Neuronal stem cell (in vitro differentiated cells): Measurements from ENCODE around the gene STX17.
A peak's percentile ranks its signal among the peaks of the same experiment; 100 is the strongest.

ENCODE experiments used
- DNase-seq: peaks from one replicate; pipeline ENCODE4 v3.0.0-alpha.2; 2013; ENCODE audit warnings: low spot score
- H2AFZ ChIP-seq: one replicate; pipeline ENCODE4 v1.6.1; 2013; ENCODE audit warnings: mild to moderate bottlenecking, low read length, inconsistent platforms
- H2AK5ac ChIP-seq: 2 replicates; pipeline ENCODE4 v1.6.1; 2013; ENCODE audit warnings: low read depth, mild to moderate bottlenecking, inconsistent platforms, low read length, moderate library complexity, mixed read lengths
- H2BK120ac ChIP-seq: 2 replicates; pipeline ENCODE4 v1.6.1; 2013; ENCODE audit warnings: low read depth, mild to moderate bottlenecking, inconsistent platforms, low read length, moderate library complexity, mixed read lengths
- H2BK12ac ChIP-seq: one replicate; pipeline ENCODE4 v1.6.1; 2013; ENCODE audit warnings: low read length, inconsistent platforms
- H2BK15ac ChIP-seq: 2 replicates; pipeline ENCODE4 v1.6.1; 2013; ENCODE audit warnings: mild to moderate bottlenecking, low read length, inconsistent platforms, mixed read lengths
- H2BK5ac ChIP-seq: one replicate; pipeline ENCODE4 v1.6.1; 2013; ENCODE audit warnings: inconsistent platforms, mild to moderate bottlenecking, low read length, moderate library complexity
- H3K14ac ChIP-seq: one replicate; pipeline ENCODE4 v1.6.1; 2013; ENCODE audit warnings: low read length, inconsistent platforms
- H3K18ac ChIP-seq: 2 replicates; pipeline ENCODE4 v1.6.1; 2013; ENCODE audit warnings: low read length, inconsistent platforms
- H3K23ac ChIP-seq: 2 replicates; pipeline ENCODE4 v1.6.1; 2013; ENCODE audit warnings: low read depth, mild to moderate bottlenecking, mixed read lengths, low read length, inconsistent platforms; ENCODE audit not compliant: poor library complexity
- H3K27ac ChIP-seq: replicated peaks from 3 replicates; pipeline ENCODE4 v1.5.1; 2013; ENCODE audit warnings: low read length, inconsistent platforms
- H3K27me3 ChIP-seq, 3 experiments: 2 replicates each; pipeline ENCODE4 v1.6.1; 2013; ENCODE audit warnings: low read length in 3 of 3, mild to moderate bottlenecking in 2 of 3, inconsistent platforms in 1 of 3, low read depth in 1 of 3, mixed read lengths in 1 of 3, moderate library complexity in 1 of 3; ENCODE audit not compliant: control insufficient read depth in 3 of 3, insufficient read depth in 3 of 3
- H3K36me3 ChIP-seq, 2 donors: replicated peaks in 1 of 2; 2 replicates each; pipeline ENCODE4 v1.6.1; 2013; ENCODE audit warnings: low read length in 2 of 2; ENCODE audit not compliant: control insufficient read depth in 2 of 2, insufficient read depth in 2 of 2
- H3K4ac ChIP-seq: 2 replicates; pipeline ENCODE4 v1.6.1; 2013; ENCODE audit warnings: inconsistent platforms, mild to moderate bottlenecking, low read length, moderate library complexity
- H3K4me1 ChIP-seq, 2 donors: 1 replicate in 1 of 2; 2 replicates in 1 of 2; pipeline ENCODE4 v1.6.1; 2013; ENCODE audit warnings: low read length in 2 of 2, low read depth in 1 of 2; ENCODE audit not compliant: control insufficient read depth in 2 of 2, insufficient read depth in 1 of 2
- H3K4me2 ChIP-seq: one replicate; pipeline ENCODE4 v1.6.1; 2013; ENCODE audit warnings: mild to moderate bottlenecking, low read length, inconsistent platforms; ENCODE audit not compliant: insufficient read depth, poor library complexity, severe bottlenecking
- H3K4me3 ChIP-seq, 2 donors: 2 replicates each; pipeline ENCODE4 v1.5.1; 2013; ENCODE audit warnings: low read length in 2 of 2, mild to moderate bottlenecking in 2 of 2, inconsistent platforms in 1 of 2, moderate library complexity in 1 of 2
- H3K79me1 ChIP-seq: one replicate; pipeline ENCODE4 v1.6.1; 2013; ENCODE audit warnings: low read depth, mild to moderate bottlenecking, inconsistent platforms, low read length, moderate library complexity
- H3K9ac ChIP-seq: one replicate; pipeline ENCODE4 v1.6.1; 2013; ENCODE audit warnings: mild to moderate bottlenecking, low read depth, low read length, inconsistent platforms; ENCODE audit not compliant: poor library complexity
- H3K9me3 ChIP-seq, 2 donors: replicated peaks in 1 of 2; 2 replicates each; pipeline versions ENCODE3 to v1.6.1; 2013; ENCODE audit warnings: low read length in 2 of 2, mild to moderate bottlenecking in 2 of 2, inconsistent platforms in 1 of 2, low read depth in 1 of 2, mixed read lengths in 1 of 2, moderate library complexity in 1 of 2; ENCODE audit not compliant: control insufficient read depth in 2 of 2, insufficient read depth in 1 of 2
- H4K8ac ChIP-seq: one replicate; pipeline ENCODE4 v1.6.1; 2013; ENCODE audit warnings: low read depth, mild to moderate bottlenecking, inconsistent platforms, low read length, moderate library complexity
- H4K91ac ChIP-seq: one replicate; pipeline ENCODE4 v1.6.1; 2013; ENCODE audit warnings: low read length, low read depth, mild to moderate bottlenecking, inconsistent platforms; ENCODE audit not compliant: poor library complexity
- WGBS, 2 donors: extraction: QIAGEN DNeasy Blood & Tissue Kit; methylation state at CpG; one replicate each; pipeline ENCODE4 v1.1.7; 2013; ENCODE audit warnings: missing lambda C conversion rate in 2 of 2, mixed read lengths in 1 of 2; ENCODE audit not compliant: insufficient read length in 2 of 2, insufficient replicate concordance in 1 of 2; ENCODE audit errors: extremely low coverage in 2 of 2; 5-methylcytosine and 5-hydroxymethylcytosine counted together

STX17 gene

GRCh38 chr9:99885747-99886146, 20.7 kb upstream of the STX17 start:
- H3K36me3 ChIP-seq: no peaks in the 10 kb centered on the region
- no peak overlapping the region for H3K14ac ChIP-seq
- no peak overlapping the region for H2BK12ac ChIP-seq
- H2BK120ac ChIP-seq: no peak overlapping the region
- no peaks in the 10 kb centered on the region for H3K4me1 ChIP-seq
- H3K23ac ChIP-seq: no peak overlapping the region
- H4K8ac ChIP-seq: no peak overlapping the region
- no peak overlapping the region for H3K4ac ChIP-seq
- no peak overlapping the region for H3K4me2 ChIP-seq
- no peaks in the 10 kb centered on the region for H3K27me3 ChIP-seq
- no peaks in the 10 kb centered on the region for H3K79me1 ChIP-seq
- WGBS, 2 donors: no CpG with 5 or more reads among the region's 1 CpG
- H4K91ac ChIP-seq: no peak overlapping the region
- peaks cover 2 to 3% of the 10 kb centered on the region in 2 donors for H3K9me3 ChIP-seq
- no peak overlapping the region for H3K18ac ChIP-seq
- no peak overlapping the region for H3K27ac ChIP-seq
- no peak overlapping the region for H2BK5ac ChIP-seq
- no peak overlapping the region for H3K4me3 ChIP-seq
- H2AK5ac ChIP-seq: no peak overlapping the region
- no peak overlapping the region for H2BK15ac ChIP-seq
- DNase-seq: no peak
- no peak overlapping the region for H3K9ac ChIP-seq
- peak overlapping the region; percentile 7 for H2AFZ ChIP-seq

DNA sequence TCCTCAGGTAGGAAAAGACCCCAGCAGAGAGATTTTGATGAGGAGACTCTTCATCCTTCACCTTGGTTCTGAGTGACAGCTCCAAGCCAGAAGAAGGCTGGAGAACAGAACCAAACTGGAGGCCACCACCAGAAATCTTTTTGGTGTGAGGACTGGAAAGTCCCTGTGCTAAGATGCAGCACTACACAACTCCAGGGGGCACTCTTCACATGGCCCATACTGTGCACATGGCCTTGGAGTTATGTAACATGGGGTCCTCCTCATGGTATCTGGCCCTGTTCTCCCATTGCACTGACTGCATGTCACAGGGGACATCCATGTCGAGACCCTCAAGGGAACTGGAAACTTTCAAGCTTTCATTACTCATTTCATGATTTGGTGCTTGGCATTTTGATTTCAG, 17.3 kb upstream of the STX17 start:
- H2BK15ac ChIP-seq: no peak overlapping the region
- no peak overlapping the region for H3K27ac ChIP-seq
- no peak overlapping the region for H4K8ac ChIP-seq
- WGBS, 2 donors: no CpG with 5 or more reads among the region's 1 CpG
- no peaks in the 10 kb centered on the region for H3K36me3 ChIP-seq
- no peaks in the 10 kb centered on the region for H3K4me1 ChIP-seq
- no peak overlapping the region for H4K91ac ChIP-seq
- peaks cover 0 to 2% of the 10 kb centered on the region in 2 donors for H3K9me3 ChIP-seq
- peak overlapping the region; percentile 28 for H3K18ac ChIP-seq
- no peaks in the 10 kb centered on the region for H3K27me3 ChIP-seq
- H2BK12ac ChIP-seq: no peak overlapping the region
- no peak overlapping the region for H2AK5ac ChIP-seq
- no peak overlapping the region for H2BK120ac ChIP-seq
- no peak overlapping the region for H3K9ac ChIP-seq
- H2BK5ac ChIP-seq: no peak overlapping the region
- DNase-seq: no peak
- H3K4me3 ChIP-seq: peak overlapping the region in 1 of 2 donors; percentile 20
- no peak overlapping the region for H3K4me2 ChIP-seq
- no peak overlapping the region for H3K23ac ChIP-seq
- no peak overlapping the region for H3K4ac ChIP-seq
- no peak overlapping the region for H3K14ac ChIP-seq
- H2AFZ ChIP-seq: no peak overlapping the region
- no peaks in the 10 kb centered on the region for H3K79me1 ChIP-seq

GRCh38 chr9:99894826-99895225, 11.6 kb upstream of the STX17 start:
- Histone ChIP-seq H3K9ac (no peak overlapping the region), H3K4me1 (peaks cover 1 to 3% of the 10 kb centered on the region in 2 donors), H3K79me1 (no peaks in the 10 kb centered on the region), H3K23ac (no peak overlapping the region), H3K18ac (no peak overlapping the region), H4K8ac (no peak overlapping the region), H2AFZ (peak overlapping the region; percentile 73), H3K4ac (no peak overlapping the region), H3K4me3 (no peak overlapping the region), H4K91ac (no peak overlapping the region), H2BK5ac (peak overlapping the region; percentile 39), H2BK12ac (no peak overlapping the region), H2BK120ac (no peak overlapping the region), H3K27ac (no peak overlapping the region), H3K36me3 (no peaks in the 10 kb centered on the region), H3K4me2 (no peak overlapping the region), H2BK15ac (no peak overlapping the region), H3K9me3 (no peaks in the 10 kb centered on the region), H3K14ac (no peak overlapping the region), H2AK5ac (no peak overlapping the region), H3K27me3 (no peaks in the 10 kb centered on the region)
- no CpG with 5 or more reads among the region's 2 CpGs for WGBS, 2 donors
- DNase-seq: no peak

DNA sequence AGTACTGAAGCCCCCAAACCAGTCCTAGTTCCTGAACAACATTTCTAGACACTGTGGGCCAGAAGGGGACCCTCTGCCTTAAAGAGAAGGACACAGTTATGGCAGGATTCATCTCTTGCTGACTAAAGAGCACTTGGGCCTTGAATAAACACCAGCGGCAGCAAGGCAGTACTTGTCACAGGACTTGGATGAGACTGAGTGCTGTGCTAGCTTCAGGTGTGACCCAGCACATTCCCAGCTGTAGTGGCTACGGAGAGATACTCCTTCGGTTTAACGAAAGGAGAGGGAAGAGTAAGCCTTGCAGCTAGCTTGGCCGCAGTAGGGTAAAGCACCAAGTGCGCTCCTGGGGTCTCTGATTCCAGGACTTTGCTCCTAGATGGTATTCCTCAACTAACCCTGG, 10.9 kb upstream of the STX17 start:
- Histone ChIP-seq H3K4me3 (no peak overlapping the region), H3K4me2 (no peak overlapping the region), H4K8ac (no peak overlapping the region), H2BK120ac (no peak overlapping the region), H3K27ac (no peak overlapping the region), H3K4ac (no peak overlapping the region), H2BK5ac (peak overlapping the region; percentile 39), H3K27me3 (no peaks in the 10 kb centered on the region), H3K9ac (no peak overlapping the region), H4K91ac (no peak overlapping the region), H3K4me1 (peaks cover 1 to 3% of the 10 kb centered on the region in 2 donors), H2AFZ (peak overlapping the region; percentile 73), H2AK5ac (no peak overlapping the region), H3K79me1 (no peaks in the 10 kb centered on the region), H3K9me3 (no peaks in the 10 kb centered on the region), H3K14ac (no peak overlapping the region), H3K23ac (no peak overlapping the region), H2BK12ac (no peak overlapping the region), H3K18ac (no peak overlapping the region), H2BK15ac (no peak overlapping the region), H3K36me3 (no peaks in the 10 kb centered on the region)
- WGBS, 2 donors: no CpG with 5 or more reads among the region's 6 CpGs
- no peak for DNase-seq
